H1 (cell line): ENCODE results near the gene NID2. TPM values are rescaled to one million over a fixed set of nuclear protein-coding genes. Genes with fewer than 3 reads are reported as not detected.

Experiments
- CTCF ChIA-PET: fragments of 300-600 bp; sonication (Branson Sonifier 250); formaldehyde crosslinking; loops from one replicate; lab custom pipeline; 2021; ENCODE audit not compliant: partially characterized antibody; lab: Charles Lee
- POLR2A ChIA-PET: fragments of 300-600 bp; sonication (Branson Sonifier 250); formaldehyde crosslinking; loops from one replicate; lab custom pipeline; 2021; ENCODE audit warnings: inconsistent platforms; ENCODE audit not compliant: partially characterized antibody; lab: Charles Lee
- DNase-seq, 2 experiments: peaks; one replicate each; pipeline versions ENCODE4 v3.0.0 to v3.0.0-alpha.2; 2010 to 2022; ENCODE audit warnings: low spot score in 2 of 2, low read depth in 1 of 2, mixed read lengths in 1 of 2
- FAIRE-seq: peaks from 2 replicates; lab custom pipeline; 2011; peaks lifted over from hg19 to GRCh38; lab: Jason Lieb, UNC
- H2AFZ ChIP-seq: 2 replicates; pipeline ENCODE4 v1.8.1; 2012; ENCODE audit warnings: low read length, inconsistent platforms
- H2AK5ac ChIP-seq: 2 replicates; pipeline ENCODE4 v1.6.1; 2013; ENCODE audit warnings: low read depth, low read length
- H2BK120ac ChIP-seq: replicated peaks from 2 replicates; pipeline ENCODE3; 2013; ENCODE audit warnings: low read depth, low read length, inconsistent platforms
- H2BK12ac ChIP-seq: 2 replicates; pipeline ENCODE4 v1.6.1; 2013; ENCODE audit warnings: low read depth, low read length
- H2BK15ac ChIP-seq: 2 replicates; pipeline ENCODE4 v1.6.1; 2013; ENCODE audit warnings: low read length
- H2BK20ac ChIP-seq: 2 replicates; pipeline ENCODE4 v1.6.1; 2013; ENCODE audit warnings: low read length
- H2BK5ac ChIP-seq: 2 replicates; pipeline ENCODE4 v1.6.1; 2013; ENCODE audit warnings: low read depth, low read length
- H3K14ac ChIP-seq: 2 replicates; pipeline ENCODE4 v1.6.1; 2013; ENCODE audit warnings: inconsistent platforms; ENCODE audit not compliant: insufficient read length
- H3K18ac ChIP-seq: 2 replicates; pipeline ENCODE4 v1.6.1; 2013; ENCODE audit warnings: low read length; ENCODE audit errors: extremely low read depth
- H3K23ac ChIP-seq: 2 replicates; pipeline ENCODE4 v1.6.1; 2013; ENCODE audit warnings: inconsistent platforms; ENCODE audit not compliant: insufficient read length
- H3K23me2 ChIP-seq: 2 replicates; pipeline ENCODE4 v1.6.1; 2013; ENCODE audit warnings: low read depth, low read length
- H3K27ac ChIP-seq: 2 replicates; pipeline ENCODE4 v1.6.1; 2011; ENCODE audit warnings: low read depth, low read length, inconsistent platforms
- H3K27me3 ChIP-seq, 4 experiments: replicated peaks in 1 of 4; 1 replicate in 1 of 4; 2 replicates in 3 of 4; pipeline versions ENCODE4 v1.6.1 to v1.8.1; 2011 to 2013; ENCODE audit warnings: low read length in 3 of 4, mild to moderate bottlenecking in 3 of 4, inconsistent platforms in 2 of 4, mixed read lengths in 2 of 4, moderate library complexity in 1 of 4; ENCODE audit not compliant: control insufficient read depth in 3 of 4, insufficient read depth in 3 of 4; ENCODE audit errors: extremely low read depth in 1 of 4
- H3K36me3 ChIP-seq, 4 experiments: 2 replicates each; pipeline versions ENCODE4 v1.6.1 to v1.8.1; 2011 to 2013; ENCODE audit warnings: mild to moderate bottlenecking in 4 of 4, low read length in 3 of 4, moderate library complexity in 2 of 4, control low read depth in 1 of 4, inconsistent platforms in 1 of 4; ENCODE audit not compliant: insufficient read depth in 4 of 4, control insufficient read depth in 2 of 4
- H3K4ac ChIP-seq: replicated peaks from 2 replicates; pipeline ENCODE3; 2013; ENCODE audit warnings: low read length, low read depth, mixed read lengths, inconsistent platforms; ENCODE audit not compliant: insufficient read length
- H3K4me1 ChIP-seq, 4 experiments: replicated peaks in 1 of 4; 1 replicate in 1 of 4; 2 replicates in 3 of 4; pipeline versions ENCODE4 v1.6.1 to v1.8.1; 2011 to 2013; ENCODE audit warnings: low read length in 3 of 4, inconsistent platforms in 2 of 4, mixed read lengths in 1 of 4; ENCODE audit not compliant: insufficient read depth in 4 of 4, control insufficient read depth in 3 of 4
- H3K4me2 ChIP-seq, 2 experiments: 2 replicates each; pipeline versions ENCODE4 v1.6.1 to v1.8.1; 2011 to 2013; ENCODE audit warnings: low read depth in 2 of 2, low read length in 2 of 2, control low read depth in 1 of 2, inconsistent platforms in 1 of 2, mild to moderate bottlenecking in 1 of 2; ENCODE audit not compliant: insufficient read depth in 1 of 2
- H3K4me3 ChIP-seq, 4 experiments: fragments of 200-600, 300-600 bp in 1 of 4; sonication (generic), shearing (Covaris generic), sonication (Bioruptor Twin) in 1 of 4; 2 replicates each; pipeline versions ENCODE4 v1.5.1 to v1.8.1; 2011 to 2016; ENCODE audit warnings: low read length in 4 of 4, low read depth in 3 of 4, control low read depth in 2 of 4, inconsistent platforms in 2 of 4, mild to moderate bottlenecking in 2 of 4, mixed read lengths in 1 of 4, moderate library complexity in 1 of 4; ENCODE audit not compliant: insufficient read depth in 2 of 4; ENCODE audit errors: extremely low read depth in 1 of 4
- H3K56ac ChIP-seq: replicated peaks from 2 replicates; pipeline ENCODE3; 2013; ENCODE audit warnings: low read depth, mild to moderate bottlenecking, mixed read lengths, low read length, inconsistent platforms; ENCODE audit not compliant: insufficient read length
- H3K79me1 ChIP-seq: 2 replicates; pipeline ENCODE4 v1.6.1; 2013; ENCODE audit warnings: low read depth, low read length, control low read depth
- H3K79me2 ChIP-seq, 2 experiments: 2 replicates each; pipeline versions ENCODE4 v1.6.1 to v1.8.1; 2012 to 2013; ENCODE audit warnings: low read length in 2 of 2, mild to moderate bottlenecking in 2 of 2, inconsistent platforms in 1 of 2; ENCODE audit not compliant: insufficient read depth in 2 of 2, control insufficient read depth in 1 of 2
- H3K9ac ChIP-seq, 4 experiments: replicated peaks in 1 of 4; 1 replicate in 1 of 4; 2 replicates in 3 of 4; pipeline versions ENCODE4 v1.6.1 to v1.8.1; 2011 to 2013; ENCODE audit warnings: low read depth in 3 of 4, low read length in 3 of 4, control low read depth in 2 of 4, mild to moderate bottlenecking in 2 of 4, moderate library complexity in 2 of 4, inconsistent platforms in 1 of 4; ENCODE audit errors: extremely low read depth in 1 of 4
- H3K9me3 ChIP-seq, 2 experiments: 2 replicates each; pipeline versions ENCODE4 v1.6.1 to v1.8.1; 2012 to 2013; ENCODE audit warnings: mild to moderate bottlenecking in 2 of 2, moderate library complexity in 2 of 2, control low read depth in 1 of 2, inconsistent platforms in 1 of 2, low read depth in 1 of 2, low read length in 1 of 2, mixed read lengths in 1 of 2; ENCODE audit not compliant: insufficient read depth in 2 of 2
- H4K20me1 ChIP-seq, 2 experiments: replicated peaks in 1 of 2; 2 replicates each; pipeline versions ENCODE3 to v1.8.1; 2011 to 2013; ENCODE audit warnings: inconsistent platforms in 2 of 2, low read length in 2 of 2, mild to moderate bottlenecking in 1 of 2; ENCODE audit not compliant: insufficient read depth in 2 of 2, control insufficient read depth in 1 of 2
- H4K5ac ChIP-seq: 2 replicates; pipeline ENCODE4 v1.6.1; 2013; ENCODE audit warnings: low read length, low read depth, mixed read lengths, inconsistent platforms; ENCODE audit not compliant: insufficient read length
- H4K8ac ChIP-seq: 2 replicates; pipeline ENCODE4 v1.8.0; 2013; ENCODE audit warnings: mild to moderate bottlenecking, moderate library complexity, low read length, inconsistent platforms; ENCODE audit not compliant: insufficient read depth; ENCODE audit errors: extremely low read depth
- H4K91ac ChIP-seq: replicated peaks from 2 replicates; pipeline ENCODE3; 2013; ENCODE audit warnings: low read length, mixed read lengths, inconsistent platforms; ENCODE audit not compliant: insufficient read length
- CBX5 ChIP-seq: fragments of 300-800, 300-1000 bp; sonication (generic); IDR thresholded peaks from 2 replicates; pipeline ENCODE4 v1.7.1; 2016; ENCODE audit warnings: antibody characterized with exemption, low read length, low read depth
- GTF2F1 ChIP-seq: IDR thresholded peaks from 2 replicates; pipeline ENCODE4 v1.6.1; 2012; ENCODE audit warnings: low read depth, low read length, improper control_type of control experiment, borderline replicate concordance
- SIRT6 ChIP-seq: IDR thresholded peaks from one replicate; pipeline ENCODE4 v1.7.1; 2012; ENCODE audit warnings: low read length, inconsistent platforms
- SP2 ChIP-seq: IDR thresholded peaks from 2 replicates; pipeline ENCODE4 v1.6.1; 2012; ENCODE audit warnings: mild to moderate bottlenecking, low read length, inconsistent platforms
- WGBS, 2 experiments: shearing (Covaris generic) in 1 of 2; methylation state at CpG; one replicate each; pipeline versions ENCODE4 v1.1.6 to v1.1.7; 2013 to 2015; ENCODE audit warnings: low lambda C conversion rate in 2 of 2, mixed read lengths in 2 of 2, inconsistent platforms in 1 of 2, low coverage in 1 of 2, missing lambda C conversion rate in 1 of 2; ENCODE audit not compliant: insufficient replicate concordance in 2 of 2, insufficient coverage in 1 of 2, insufficient read length in 1 of 2; ENCODE audit errors: extremely low coverage in 1 of 2, missing lambda C conversion rate in 1 of 2; 5-methylcytosine and 5-hydroxymethylcytosine counted together
- polyA plus RNA-seq, 7 experiments: library from polyadenylated mRNA; depleted of rRNA in 3 of 7; stranded (reverse) in 5 of 7; unstranded in 2 of 7; fragments of >200 nt in 5 of 7; fragments of 200-250 nt in 2 of 7; gene quantifications; 1 replicate in 5 of 7; 2 replicates in 1 of 7; 4 replicates in 1 of 7; pipeline versions ENCODE4 v1.2.1 to v1.2.3, GENCODE V29; 2011 to 2013; ENCODE audit warnings: missing spikeins in 2 of 7, mixed read lengths in 2 of 7
- total RNA-seq: library from RNA; stranded (reverse); fragmentation: NEBNext Ultra II Directional; extraction: Animal tissue kit (Norgen Biotek cat#: 25700); gene quantifications from 2 replicates; pipeline ENCODE4 v1.2.1, GENCODE V29; 2021
- TF ChIP-seq, protein P1 (sequence below): IDR thresholded peaks from 2 replicates; pipeline ENCODE4 v1.6.1; 2011; ENCODE audit warnings: low read depth, mild to moderate bottlenecking, low read length; ENCODE audit not compliant: insufficient read depth

The NID2 gene
- total and polyA plus RNA-seq, 2 of the 8 experiments (the other 6 are each of a cell fraction or from before 2014, with no cell fraction given): 6.1 to 12.6 TPM

DNA sequence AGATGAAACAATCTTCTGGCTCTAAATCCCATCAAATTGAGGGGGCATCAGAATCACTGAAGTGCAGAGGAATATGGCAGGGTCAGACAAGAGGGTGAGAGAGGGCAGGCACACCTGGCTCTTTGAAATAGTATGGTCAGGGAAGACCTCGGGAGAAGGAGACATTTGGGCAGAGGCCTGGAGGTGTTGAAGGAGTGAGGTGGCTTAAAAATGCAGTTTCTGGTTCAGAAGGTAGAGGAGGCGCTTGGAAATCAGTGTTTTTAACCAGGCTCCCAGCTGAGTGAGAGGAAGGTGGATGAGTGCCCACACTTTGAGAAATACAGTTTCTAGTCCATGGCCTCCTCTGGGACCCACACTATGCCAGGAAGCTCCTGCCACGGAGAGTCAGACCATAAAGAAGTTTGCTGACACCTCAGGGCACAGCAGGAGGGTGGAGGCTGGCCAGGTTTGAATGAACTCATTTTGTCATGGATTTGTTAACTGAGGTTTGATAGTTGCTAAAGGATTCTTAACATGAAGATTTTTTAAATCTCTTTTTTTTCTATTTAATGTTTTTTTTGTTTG lies 20.1 kb downstream of the NID2 start:
- POLR2A ChIA-PET: interaction anchor here (0.7 kb wide), 1 partner anchor 58 kb away, joined by 6 read pairs; no protein-coding TSS in a partner anchor
- Histone ChIP-seq H3K27me3 (no peaks in the 10 kb centered on the region), H2BK15ac (no peak overlapping the region), H4K8ac (no peak overlapping the region), H2BK20ac (no peak overlapping the region), H4K5ac (no peak overlapping the region), H3K14ac (no peak overlapping the region), H3K79me2 (no peaks in the 10 kb centered on the region), H3K4me1 (peaks cover 0 to 5% (median 1%) of the 10 kb centered on the region in 4 experiments; a peak in 3 of 7 replicates), H3K9me3 (no peaks in the 10 kb centered on the region), H3K4ac (no peak overlapping the region), H2AFZ (no peak overlapping the region), H3K4me3 (no peak overlapping the region), H2BK12ac (no peak overlapping the region), H3K23ac (no peak overlapping the region), H4K20me1 (no peaks in the 10 kb centered on the region), H2AK5ac (no peak overlapping the region), H3K4me2 (no peak overlapping the region), H4K91ac (no peak overlapping the region), H3K36me3 (no peaks in the 10 kb centered on the region), H3K56ac (no peak overlapping the region), H3K79me1 (no peaks in the 10 kb centered on the region), H2BK120ac (no peak overlapping the region), H2BK5ac (no peak overlapping the region), H3K27ac (no peak overlapping the region), H3K18ac (no peak overlapping the region; the same call in 1 of the 2 replicates), H3K23me2 (no peaks in the 10 kb centered on the region), H3K9ac (no peak overlapping the region)
- DNase-seq: no peak
- CTCF ChIA-PET: interaction anchor here (0.7 to 10.0 kb wide), 7 partner anchors 10 to 85 kb away, joined by 3 to 135 read pairs (median 7); partner anchors contain the start of gene NID2
- WGBS, 2 experiments: 73% methylated on average over 3 of the region's 3 CpGs; no CpG with 5 or more reads in 1 of the 2 experiments
- no peak for FAIRE-seq
- TF ChIP-seq, protein P1, sequence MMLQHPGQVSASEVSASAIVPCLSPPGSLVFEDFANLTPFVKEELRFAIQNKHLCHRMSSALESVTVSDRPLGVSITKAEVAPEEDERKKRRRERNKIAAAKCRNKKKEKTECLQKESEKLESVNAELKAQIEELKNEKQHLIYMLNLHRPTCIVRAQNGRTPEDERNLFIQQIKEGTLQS: no peak
- TF ChIP-seq GTF2F1 (no peak), CBX5 (no peak), SP2 (no peak), SIRT6 (no peak)
